ENCODE data around the gene CDH1. TPM values are rescaled to one million over a fixed set of nuclear protein-coding genes. Genes with fewer than 3 reads are reported as not detected.

Gene CDH1
- polyA plus RNA-seq, 3 donors, result 0.05 to 0.13 TPM; not detected in 1

DNA sequence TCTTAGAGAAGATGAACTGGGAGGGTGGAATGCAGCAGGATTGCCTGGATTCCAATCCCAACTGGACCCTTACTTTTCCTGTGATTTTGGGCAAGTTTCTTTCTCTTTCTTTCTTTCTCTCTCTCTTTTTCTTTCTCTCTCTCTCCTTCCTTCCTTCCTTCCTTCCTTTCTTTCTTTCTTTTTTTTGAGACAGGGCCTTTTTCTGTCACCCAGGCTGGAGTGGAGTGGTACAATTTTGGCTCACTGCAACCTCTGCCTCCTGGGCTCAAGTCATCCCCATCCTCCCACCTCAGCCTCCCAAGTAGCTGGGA, 20.5 kb downstream of the CDH1 start:
- no peak overlapping the region for H2AFZ ChIP-seq (ENCODE audit: insufficient read depth, low read depth, low read length, poor library complexity, severe bottlenecking)
- H3K4me1 ChIP-seq (ENCODE audit: control insufficient read depth in 1 of 2, insufficient read depth in 2 of 2, low read length in 2 of 2), result peaks cover 6 to 9% of the 10 kb centered on the region in 2 donors
- TF ChIP-seq, protein P1, sequence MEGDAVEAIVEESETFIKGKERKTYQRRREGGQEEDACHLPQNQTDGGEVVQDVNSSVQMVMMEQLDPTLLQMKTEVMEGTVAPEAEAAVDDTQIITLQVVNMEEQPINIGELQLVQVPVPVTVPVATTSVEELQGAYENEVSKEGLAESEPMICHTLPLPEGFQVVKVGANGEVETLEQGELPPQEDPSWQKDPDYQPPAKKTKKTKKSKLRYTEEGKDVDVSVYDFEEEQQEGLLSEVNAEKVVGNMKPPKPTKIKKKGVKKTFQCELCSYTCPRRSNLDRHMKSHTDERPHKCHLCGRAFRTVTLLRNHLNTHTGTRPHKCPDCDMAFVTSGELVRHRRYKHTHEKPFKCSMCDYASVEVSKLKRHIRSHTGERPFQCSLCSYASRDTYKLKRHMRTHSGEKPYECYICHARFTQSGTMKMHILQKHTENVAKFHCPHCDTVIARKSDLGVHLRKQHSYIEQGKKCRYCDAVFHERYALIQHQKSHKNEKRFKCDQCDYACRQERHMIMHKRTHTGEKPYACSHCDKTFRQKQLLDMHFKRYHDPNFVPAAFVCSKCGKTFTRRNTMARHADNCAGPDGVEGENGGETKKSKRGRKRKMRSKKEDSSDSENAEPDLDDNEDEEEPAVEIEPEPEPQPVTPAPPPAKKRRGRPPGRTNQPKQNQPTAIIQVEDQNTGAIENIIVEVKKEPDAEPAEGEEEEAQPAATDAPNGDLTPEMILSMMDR (IDR thresholded peaks at IDR 0.05), result no peak
- no peaks in the 10 kb centered on the region for H3K79me2 ChIP-seq (ENCODE audit: insufficient read depth, low read length)
- no peaks in the 10 kb centered on the region for H3K9me3 ChIP-seq (replicated peaks in 1 of 2; ENCODE audit: control insufficient read depth in 1 of 2, insufficient read depth in 1 of 2, low read length in 2 of 2)
- H3K27me3 Mint-ChIP-seq (ENCODE audit: low read depth in 3 of 3), result peaks cover 3 to 7% (median 5%) of the 10 kb centered on the region in 3 donors
- no peak overlapping the region for H3K4me3 Mint-ChIP-seq
- peaks cover 12% of the 10 kb centered on the region for H3K4me1 Mint-ChIP-seq
- DNase-seq, result no peak
- intact Hi-C loops (cut with micrococcal nuclease), result no loop called here
- no peak overlapping the region for H3K4me3 ChIP-seq (replicated peaks in 1 of 3; ENCODE audit: low read depth in 2 of 3, low read length in 3 of 3)
- no peak overlapping the region for H3K27ac ChIP-seq (ENCODE audit: low read depth in 1 of 2, low read length in 2 of 2)
- H3K4me2 ChIP-seq (replicated peaks; ENCODE audit: extremely low read depth, low read length, poor library complexity, severe bottlenecking), result no peak overlapping the region
- no peak overlapping the region for H3K9ac ChIP-seq (ENCODE audit: insufficient read depth, low read length, poor library complexity, severe bottlenecking)
- no peaks in the 10 kb centered on the region for H3K27me3 ChIP-seq (ENCODE audit: control insufficient read depth in 2 of 2, insufficient read depth in 2 of 2, low read length in 2 of 2)
- no peaks in the 10 kb centered on the region for H4K20me1 ChIP-seq (ENCODE audit: insufficient read depth, low read length)
- no peaks in the 10 kb centered on the region for H3K9me3 Mint-ChIP-seq
- no peaks in the 10 kb centered on the region for H3K36me3 Mint-ChIP-seq
- no peaks in the 10 kb centered on the region for H3K36me3 ChIP-seq (replicated peaks in 1 of 2; ENCODE audit: control insufficient read depth in 1 of 2, insufficient read depth in 2 of 2, low read length in 2 of 2)
- no peak overlapping the region for H3K27ac Mint-ChIP-seq

DNA sequence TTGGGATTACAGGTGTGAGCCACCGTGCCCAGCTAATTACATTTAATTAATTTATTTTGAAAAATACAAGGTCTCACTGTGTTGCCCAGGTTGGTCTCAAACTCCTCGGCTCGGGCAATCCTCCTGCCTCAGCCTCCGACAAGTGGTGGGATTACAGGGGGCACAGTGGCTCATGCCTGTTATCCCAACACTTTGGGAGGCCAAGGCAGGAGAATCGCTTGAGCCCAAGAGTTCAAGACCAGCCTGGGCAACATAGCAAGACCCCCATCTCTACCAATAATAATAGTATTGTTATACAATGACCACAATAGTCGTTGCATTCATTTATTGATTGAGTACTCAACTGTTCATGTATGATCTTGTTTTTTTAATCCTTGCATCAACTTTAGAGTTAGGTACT, 22.0 kb downstream of the CDH1 start:
- Mint-ChIP-seq H3K36me3 (no peaks in the 10 kb centered on the region), H3K27ac (no peak overlapping the region), H3K9me3 (no peaks in the 10 kb centered on the region), H3K4me1 (peaks cover 12% of the 10 kb centered on the region), H3K4me3 (no peak overlapping the region), H3K27me3 (ENCODE audit: low read depth in 3 of 3) (peaks cover 4 to 13% (median 13%) of the 10 kb centered on the region in 3 donors)
- H3K4me3 ChIP-seq (replicated peaks in 1 of 3; ENCODE audit: low read depth in 2 of 3, low read length in 3 of 3), result no peak overlapping the region
- no peak for DNase-seq
- no peaks in the 10 kb centered on the region for H3K79me2 ChIP-seq (ENCODE audit: insufficient read depth, low read length)
- H2AFZ ChIP-seq (ENCODE audit: insufficient read depth, low read depth, low read length, poor library complexity, severe bottlenecking), result no peak overlapping the region
- peaks cover 6 to 9% of the 10 kb centered on the region in 2 donors for H3K4me1 ChIP-seq (ENCODE audit: control insufficient read depth in 1 of 2, insufficient read depth in 2 of 2, low read length in 2 of 2)
- no peaks in the 10 kb centered on the region for H3K36me3 ChIP-seq (replicated peaks in 1 of 2; ENCODE audit: control insufficient read depth in 1 of 2, insufficient read depth in 2 of 2, low read length in 2 of 2)
- H3K27me3 ChIP-seq (ENCODE audit: control insufficient read depth in 2 of 2, insufficient read depth in 2 of 2, low read length in 2 of 2), result no peaks in the 10 kb centered on the region
- intact Hi-C loops (cut with micrococcal nuclease), result no loop called here
- WGBS (ENCODE audit: insufficient coverage), result no CpG with 5 or more reads among the region's 6 CpGs
- no peak overlapping the region for H3K9ac ChIP-seq (ENCODE audit: insufficient read depth, low read length, poor library complexity, severe bottlenecking)
- H3K9me3 ChIP-seq (replicated peaks in 1 of 2; ENCODE audit: control insufficient read depth in 1 of 2, insufficient read depth in 1 of 2, low read length in 2 of 2), result no peaks in the 10 kb centered on the region
- no peak overlapping the region for H3K4me2 ChIP-seq (replicated peaks; ENCODE audit: extremely low read depth, low read length, poor library complexity, severe bottlenecking)
- TF ChIP-seq, protein P1 (IDR thresholded peaks at IDR 0.05), result no peak
- H3K27ac ChIP-seq (ENCODE audit: low read depth in 1 of 2, low read length in 2 of 2), result no peak overlapping the region
- H4K20me1 ChIP-seq (ENCODE audit: insufficient read depth, low read length), result no peaks in the 10 kb centered on the region
